Testis (tissue), 3 donors: ENCODE results near the gene STX12. TPM values are rescaled to one million over a fixed set of nuclear protein-coding genes. Genes with fewer than 3 reads are reported as not detected.
"Not testable (repeated sequence)": the region's sequence is repeated elsewhere in the genome, so short reads cannot be mapped to it uniquely, and the experiment has no call there.

Source experiments
- DNase-seq: peaks from one replicate; pipeline ENCODE4 v3.0.0-alpha.2; 2019
- H3K27ac ChIP-seq, 2 donors: fragments of 200-600 bp; sonication (generic); one replicate each; pipeline ENCODE4 v1.5.1; 2019
- H3K27me3 ChIP-seq: fragments of 200-600 bp; sonication (generic); one replicate; pipeline ENCODE4 v1.5.1; 2019
- H3K36me3 ChIP-seq: fragments of 200-600 bp; sonication (generic); one replicate; pipeline ENCODE4 v1.5.1; 2017; ENCODE audit warnings: low read depth; ENCODE audit errors: missing control alignments
- H3K4me1 ChIP-seq: fragments of 200-600 bp; sonication (generic); one replicate; pipeline ENCODE4 v1.5.1; 2019
- H3K4me3 ChIP-seq, 2 donors: fragments of 200-600 bp; sonication (generic); one replicate each; pipeline ENCODE4 v1.5.1; 2017 to 2019
- H3K9me3 ChIP-seq: fragments of 200-600 bp; sonication (generic); one replicate; pipeline ENCODE4 v1.5.1; 2017
- POLR2A ChIP-seq: fragments of 450-650 bp; IDR thresholded peaks from one replicate; pipeline ENCODE4 v1.6.1; 2017; ENCODE audit warnings: antibody characterized with exemption, mild to moderate bottlenecking, moderate library complexity
- WGBS, 2 donors: methylation state at CpG; one replicate each; pipeline ENCODE4 v1.1.5; 2018; 5-methylcytosine and 5-hydroxymethylcytosine counted together
- intact Hi-C: fragments of 100-400 bp; cut with DNase I; formaldehyde crosslinking; loops from one replicate; pipeline ENCODE4 v1.15.1; 2023; ENCODE audit warnings: low total_unique reads
- polyA plus RNA-seq: library from polyadenylated mRNA; stranded (reverse); fragments of 350-450 nt; fragmentation: Illumina TruSeq; extraction: RNeasy Lipid Tissue Mini Kit (QIAGEN cat#74804); gene quantifications from one replicate; pipeline ENCODE4 v1.2.3, GENCODE V29; 2014; ENCODE audit warnings: low read depth, low replicate concordance; ENCODE audit not compliant: insufficient read depth
- total RNA-seq, 2 donors: library from RNA; depleted of rRNA; stranded (reverse); fragments of >200 nt; gene quantifications; one replicate each; pipeline ENCODE4 v1.2.3, GENCODE V29; 2016
- TF ChIP-seq, protein P1 (sequence below), 3 experiments: fragments of 450-650 bp in 2 of 3; fragments of 200-600 bp in 1 of 3; sonication (generic) in 1 of 3; IDR thresholded peaks; one replicate each; pipeline ENCODE4 v1.5.1; 2016 to 2019; ENCODE audit warnings: antibody characterized with exemption in 3 of 3, mild to moderate bottlenecking in 2 of 3, moderate library complexity in 1 of 3

STX12 gene
- total and polyA plus RNA-seq, 3 donors from 2014 or later, result 32.0 to 46.7 (median 39.1) TPM

DNA sequence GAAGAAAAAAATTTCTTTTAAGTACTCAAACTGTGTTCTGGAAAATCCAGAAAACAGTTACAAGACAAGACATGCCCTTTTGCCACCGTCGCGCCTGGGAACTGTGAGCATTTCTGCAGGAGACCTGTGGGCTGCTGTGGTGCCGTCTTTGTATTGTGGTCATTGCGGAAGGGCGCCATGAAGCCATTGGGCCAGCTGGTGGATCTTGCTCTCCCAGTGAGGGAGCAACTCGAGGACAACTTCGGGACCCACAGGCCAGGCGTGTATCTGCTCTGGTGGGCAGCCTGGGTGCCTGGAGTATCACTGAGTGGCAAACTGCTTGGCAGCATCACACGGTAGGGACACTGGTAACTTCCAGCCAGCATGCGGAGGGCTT lies 95.5 kb downstream of the STX12 start:
- H3K9me3 ChIP-seq, result no peaks in the 10 kb centered on the region
- 70 to 82% methylated on average over 11 of the region's 11 CpGs for whole genome bisulfite sequencing, 2 donors
- DNase-seq, result no peak
- H3K27me3 ChIP-seq, result no peaks in the 10 kb centered on the region
- no peaks in the 10 kb centered on the region for H3K36me3 ChIP-seq
- peak overlapping the region; percentile 57 to 81 for H3K27ac ChIP-seq
- intact Hi-C loops, result no loop called here
- no peak overlapping the region for H3K4me3 ChIP-seq
- peaks cover 21% of the 10 kb centered on the region for H3K4me1 ChIP-seq
- TF ChIP-seq POLR2A, result no peak
- TF ChIP-seq, protein P1, sequence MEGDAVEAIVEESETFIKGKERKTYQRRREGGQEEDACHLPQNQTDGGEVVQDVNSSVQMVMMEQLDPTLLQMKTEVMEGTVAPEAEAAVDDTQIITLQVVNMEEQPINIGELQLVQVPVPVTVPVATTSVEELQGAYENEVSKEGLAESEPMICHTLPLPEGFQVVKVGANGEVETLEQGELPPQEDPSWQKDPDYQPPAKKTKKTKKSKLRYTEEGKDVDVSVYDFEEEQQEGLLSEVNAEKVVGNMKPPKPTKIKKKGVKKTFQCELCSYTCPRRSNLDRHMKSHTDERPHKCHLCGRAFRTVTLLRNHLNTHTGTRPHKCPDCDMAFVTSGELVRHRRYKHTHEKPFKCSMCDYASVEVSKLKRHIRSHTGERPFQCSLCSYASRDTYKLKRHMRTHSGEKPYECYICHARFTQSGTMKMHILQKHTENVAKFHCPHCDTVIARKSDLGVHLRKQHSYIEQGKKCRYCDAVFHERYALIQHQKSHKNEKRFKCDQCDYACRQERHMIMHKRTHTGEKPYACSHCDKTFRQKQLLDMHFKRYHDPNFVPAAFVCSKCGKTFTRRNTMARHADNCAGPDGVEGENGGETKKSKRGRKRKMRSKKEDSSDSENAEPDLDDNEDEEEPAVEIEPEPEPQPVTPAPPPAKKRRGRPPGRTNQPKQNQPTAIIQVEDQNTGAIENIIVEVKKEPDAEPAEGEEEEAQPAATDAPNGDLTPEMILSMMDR (IDR thresholded peaks at IDR 0.05), result no peak

GRCh38 chr1:27868932-27869718 lies 96.1 kb downstream of the STX12 start:
- DNase-seq, result no peak
- intact Hi-C loops, result no loop called here
- 54 to 74% methylated on average over 5 to 16 of the region's 16 CpGs for WGBS, 2 donors
- H3K27ac ChIP-seq, result peak overlapping the region; percentile 57 to 81
- H3K4me1 ChIP-seq, result peaks cover 21% of the 10 kb centered on the region
- no peaks in the 10 kb centered on the region for H3K9me3 ChIP-seq
- no peaks in the 10 kb centered on the region for H3K27me3 ChIP-seq
- H3K4me3 ChIP-seq, result no peak overlapping the region
- TF ChIP-seq POLR2A, result no peak
- TF ChIP-seq, protein P1 (IDR thresholded peaks at IDR 0.05), result no peak
- no peaks in the 10 kb centered on the region for H3K36me3 ChIP-seq

- 50 to 78% methylated on average over 1 of the region's 1 CpG for WGBS, 2 donors
- Histone ChIP-seq H3K36me3 (no peaks in the 10 kb centered on the region), H3K9me3 (no peaks in the 10 kb centered on the region), H3K4me1 (peaks cover 21% of the 10 kb centered on the region), H3K4me3 (no peak overlapping the region), H3K27me3 (no peaks in the 10 kb centered on the region), H3K27ac (peak overlapping the region; percentile 36 to 81)
- no peak for DNase-seq
- intact Hi-C loops, result no loop called here
- TF ChIP-seq, protein P1 (IDR thresholded peaks at IDR 0.05), result no peak
- TF ChIP-seq POLR2A, result no peak
Measured at GRCh38 chr1:27869719-27870085, 96.7 kb downstream of the STX12 start.

DNA sequence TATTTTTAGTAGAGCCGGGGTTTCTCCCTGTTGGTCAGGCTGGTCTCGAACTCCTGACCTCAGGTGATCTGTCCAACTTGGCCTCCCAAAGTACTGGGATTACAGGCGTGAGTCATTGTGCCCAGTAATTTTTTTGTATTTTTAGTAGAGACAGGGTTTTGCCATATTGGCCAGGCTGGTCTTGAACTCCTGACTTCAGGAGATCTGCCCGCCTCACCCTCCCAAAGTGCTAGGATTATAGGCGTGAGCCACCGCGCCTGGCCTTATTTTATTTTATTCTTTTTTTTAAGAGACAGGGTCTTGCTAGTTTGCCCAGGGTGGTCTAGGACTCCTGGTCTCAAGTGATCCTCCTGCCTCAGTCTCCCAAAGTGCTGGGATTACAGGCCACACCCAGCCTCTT lies 98.1 kb downstream of the STX12 start:
- WGBS, 2 donors, result 91 to 96% methylated on average over 7 of the region's 7 CpGs
- H3K27ac ChIP-seq, H3K27me3 ChIP-seq, H3K36me3 ChIP-seq, H3K4me3 ChIP-seq, DNase-seq, intact Hi-C loops, H3K9me3 ChIP-seq: not testable (repeated sequence)
- peaks cover 22% of the 10 kb centered on the region for H3K4me1 ChIP-seq

GRCh38 chr1:27872059-27872801 lies 99.2 kb downstream of the STX12 start, which contains the start of gene THEMIS2:
Gene THEMIS2, plus strand, starts transcription at chr1:27872544. Its CDS starts 28 bp downstream, at chr1:27872572.
- peak; percentile 86 for DNase-seq
- H3K27ac ChIP-seq, result peak within 1 kb of the TSS; percentile 71 to 80
- H3K27me3 ChIP-seq, result no peaks in the 10 kb centered on the region
- no peaks in the 10 kb centered on the region for H3K9me3 ChIP-seq
- no peaks in the 10 kb centered on the region for H3K36me3 ChIP-seq
- TF ChIP-seq POLR2A, result no peak
- TF ChIP-seq, protein P1 (IDR thresholded peaks at IDR 0.05), result no peak
- intact Hi-C loops, result no loop called here
- peaks cover 24% of the 10 kb centered on the region for H3K4me1 ChIP-seq
- 7 to 30% methylated on average over 8 to 39 of the region's 53 CpGs for whole genome bisulfite sequencing, 2 donors
- H3K4me3 ChIP-seq, result peak within 1 kb of the TSS; percentile 61 to 77
